HG02943 (cell line): ENCODE measurements around the gene ICE1.
"Not testable (repeated sequence)": the region's sequence is repeated elsewhere in the genome, so short reads cannot be mapped to it uniquely, and the experiment has no call there.

Experiments
- ATAC-seq: cut with Tn5 transposase; IDR thresholded peaks from one replicate; pipeline ENCODE4 v1.9.1; 2021; ENCODE audit warnings: mild to moderate bottlenecking, low read depth, moderate library complexity; ENCODE audit not compliant: unreplicated experiment

The ICE1 gene

DNA sequence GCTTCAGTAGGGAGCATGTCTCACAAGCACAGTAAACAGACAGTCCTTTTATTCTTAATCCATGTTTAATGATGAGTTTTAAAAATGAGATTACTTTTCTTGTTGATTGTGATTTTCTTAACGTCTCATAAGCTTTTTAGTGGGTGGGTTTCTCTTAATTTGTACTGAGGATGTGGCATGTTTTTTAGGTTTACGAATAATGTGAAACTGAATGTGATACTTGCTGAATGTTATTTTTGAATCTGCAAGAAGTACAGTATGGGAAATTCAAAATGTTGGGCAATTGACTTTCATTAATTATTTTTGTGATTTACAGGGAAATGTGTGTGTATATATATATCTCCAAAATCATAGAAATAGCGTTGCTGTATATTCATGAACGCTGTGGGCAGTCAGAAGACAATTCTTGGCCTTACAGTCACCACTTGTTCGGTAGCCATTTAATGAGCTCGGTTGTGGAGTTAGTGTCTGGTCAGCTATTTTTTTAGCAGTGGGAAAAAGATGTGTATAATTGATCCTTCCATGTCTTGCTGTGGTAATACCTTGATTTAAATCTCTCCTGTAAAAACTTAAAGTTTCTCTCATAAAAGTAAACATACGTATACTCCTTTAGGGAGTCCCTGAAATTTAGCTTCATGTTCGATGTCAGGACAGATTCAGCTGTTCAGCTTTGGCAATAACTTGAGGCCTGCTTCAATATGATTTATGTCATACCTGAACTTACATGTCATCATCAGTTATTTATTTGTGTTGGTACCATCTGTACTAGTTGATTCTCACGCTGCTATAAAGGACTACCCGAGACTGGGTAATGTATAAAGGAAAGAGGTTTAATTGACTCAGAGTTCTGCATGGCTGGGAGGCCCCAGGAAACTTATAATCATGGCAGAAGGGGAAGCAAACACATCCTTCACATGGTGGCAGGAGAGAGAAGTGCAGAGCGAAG lies 15.0 kb downstream of the ICE1 start:
- peak; percentile 52 for ATAC-seq

DNA sequence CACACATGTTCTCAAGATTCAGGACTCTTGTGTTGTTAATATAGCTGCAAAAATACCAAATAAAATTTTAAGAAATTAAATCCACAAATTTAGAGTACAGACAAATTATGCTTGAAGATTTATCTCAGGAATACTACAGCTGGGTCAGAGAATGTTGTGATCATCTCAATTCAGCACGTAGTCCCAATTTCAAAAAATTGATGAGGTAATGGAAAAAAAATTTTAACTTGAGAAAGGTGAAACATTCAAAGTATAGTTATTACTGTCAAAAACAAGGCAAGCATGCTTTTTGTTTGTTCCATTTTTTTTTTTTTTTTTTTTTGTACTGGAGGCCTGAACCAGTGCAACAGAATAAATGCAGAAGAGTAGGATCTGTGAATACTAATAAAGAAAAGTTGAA lies 29.4 kb downstream of the ICE1 start:
- ATAC-seq, result no peak

DNA sequence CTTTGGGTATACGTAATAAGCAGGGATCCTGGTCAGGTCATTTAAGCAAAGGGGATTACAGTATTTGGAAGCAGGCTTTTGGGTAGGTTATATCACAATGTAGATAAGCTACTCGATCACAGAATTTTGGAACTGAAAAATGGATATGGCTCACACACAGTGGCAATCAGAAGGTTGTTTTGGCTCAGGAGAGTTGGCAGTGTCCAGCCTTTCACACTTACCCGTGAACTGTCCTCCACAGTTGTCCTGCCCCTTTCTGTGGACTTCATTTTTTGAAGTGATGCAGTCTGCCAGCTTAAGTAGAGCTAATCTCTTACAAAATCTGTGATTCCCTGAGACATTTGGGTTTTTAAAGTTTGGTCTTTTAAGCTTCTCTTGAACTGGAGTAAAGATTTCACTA lies 30.7 kb downstream of the ICE1 start:
- no peak for ATAC-seq

DNA sequence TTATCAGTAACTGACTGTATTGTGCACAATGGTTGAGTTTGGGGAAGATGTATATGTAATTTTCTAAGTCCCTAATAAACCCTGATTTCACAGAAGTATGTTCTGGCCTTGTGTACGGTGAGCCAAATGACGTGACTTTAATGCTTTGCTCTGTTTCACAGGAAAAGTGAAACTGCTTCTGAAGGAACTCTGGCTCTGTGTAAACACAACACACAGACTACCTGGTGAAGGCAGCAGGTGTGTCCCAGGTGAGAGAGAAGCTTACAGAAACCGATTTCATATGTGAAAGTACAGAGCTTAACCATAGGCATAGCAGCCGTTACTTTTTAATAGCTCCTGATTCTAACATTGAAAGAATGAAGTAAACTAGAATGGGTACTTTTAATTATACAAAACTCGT lies 31.9 kb downstream of the ICE1 start:
- ATAC-seq, result no peak

DNA sequence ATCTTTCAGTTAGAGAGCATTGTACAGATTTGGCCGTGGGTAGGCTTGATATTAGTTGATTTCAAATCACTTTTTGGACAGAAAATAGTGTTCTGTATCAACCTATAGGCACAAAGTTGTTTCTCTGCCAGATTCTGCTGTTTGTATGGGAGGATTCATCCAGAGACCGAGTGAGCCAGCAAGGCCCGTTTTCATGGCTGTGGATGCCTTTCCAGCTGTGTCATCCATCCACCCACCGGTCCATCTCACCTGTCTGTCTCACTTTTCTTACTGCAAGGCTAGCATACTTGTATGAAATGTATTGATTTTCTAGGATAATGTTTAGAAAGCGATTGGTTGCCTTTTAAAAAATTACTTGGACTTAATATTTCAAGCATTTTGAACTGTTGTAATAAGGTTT lies 34.4 kb downstream of the ICE1 start:
- no peak for ATAC-seq

DNA sequence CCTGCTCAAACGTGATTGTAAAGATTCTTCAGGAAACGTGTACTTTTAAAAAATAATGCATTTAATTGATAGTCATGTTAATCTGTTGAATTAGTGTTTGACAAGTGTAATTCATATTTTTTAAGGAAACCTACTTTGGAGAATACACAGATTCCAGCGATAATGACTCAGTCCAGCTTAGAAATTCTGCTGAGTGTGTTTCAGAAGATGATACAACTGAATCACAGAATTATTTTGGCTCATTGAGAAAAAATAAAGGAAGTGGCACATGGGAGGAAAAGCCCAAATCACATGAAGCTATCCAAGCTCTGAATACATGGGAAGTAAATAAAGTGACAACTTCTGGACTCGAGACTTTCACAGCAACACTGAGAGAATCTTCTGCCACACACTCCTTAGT lies 37.8 kb downstream of the ICE1 start:
- ATAC-seq, result no peak

DNA sequence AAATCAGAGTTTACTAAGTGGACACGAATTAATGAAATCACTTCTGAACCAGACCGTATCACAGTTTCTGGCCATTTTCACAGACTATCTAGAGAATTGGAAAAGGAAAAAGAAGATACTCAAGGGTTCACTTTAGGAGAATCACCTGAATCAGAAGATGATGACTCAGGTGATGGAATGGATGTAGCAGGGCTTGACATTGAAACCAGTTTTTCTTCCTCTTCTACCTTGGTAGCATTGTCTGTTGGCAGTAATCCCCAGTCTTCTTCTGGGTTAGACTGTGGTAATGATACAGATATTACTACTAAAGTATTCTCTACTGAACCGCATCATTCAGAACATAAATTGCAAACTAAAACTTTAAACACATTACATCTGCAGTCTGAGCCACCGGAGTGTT lies 38.5 kb downstream of the ICE1 start:
- ATAC-seq, result no peak

DNA sequence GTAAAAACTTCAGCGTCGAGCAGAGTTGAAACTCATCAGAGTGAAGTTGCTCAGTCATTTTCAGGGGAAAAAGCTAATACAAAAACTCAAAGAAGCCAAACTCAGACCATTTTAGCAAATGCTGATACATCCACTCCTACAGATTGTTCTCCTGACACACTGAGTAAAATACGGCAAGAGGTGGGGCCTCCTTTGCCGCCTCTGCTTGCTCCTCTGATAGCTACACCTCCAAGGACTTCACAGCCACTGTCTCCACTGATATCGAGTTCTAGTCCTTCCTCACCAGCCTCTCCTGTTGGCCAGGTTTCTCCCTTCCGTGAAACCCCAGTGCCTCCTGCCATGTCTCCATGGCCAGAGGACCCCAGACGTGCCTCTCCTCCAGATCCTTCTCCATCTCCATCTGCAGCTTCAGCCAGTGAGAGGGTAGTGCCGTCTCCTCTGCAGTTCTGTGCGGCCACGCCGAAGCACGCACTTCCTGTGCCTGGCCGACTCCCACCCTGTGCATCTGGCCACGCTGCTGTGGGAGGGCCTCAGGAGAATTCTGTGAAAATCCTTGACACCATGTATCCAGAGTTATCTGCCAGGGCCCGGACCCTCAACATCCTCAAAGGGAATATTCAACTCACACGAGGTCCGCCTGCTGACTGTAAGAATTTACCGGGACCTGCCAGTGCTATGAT lies 41.7 kb downstream of the ICE1 start:
- ATAC-seq, result no peak

DNA sequence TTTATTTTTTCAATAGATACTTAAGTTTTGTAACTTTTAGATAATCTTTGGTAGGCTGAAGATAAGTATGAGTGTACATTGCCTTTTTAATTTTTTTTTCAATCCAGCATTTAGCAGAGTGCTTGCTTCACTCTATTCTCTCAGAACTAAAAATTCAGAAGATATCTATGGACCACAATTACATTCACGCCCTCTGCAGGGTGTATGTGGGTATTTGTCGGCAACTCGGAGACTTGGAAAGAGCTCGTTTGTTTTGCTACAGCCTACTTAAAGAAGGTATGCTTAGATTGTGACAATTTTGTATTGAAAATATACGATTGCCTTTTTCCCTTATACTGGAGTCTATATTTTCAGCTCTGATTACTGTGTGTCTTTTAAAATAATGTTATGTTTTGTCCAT lies 43.8 kb downstream of the ICE1 start:
- ATAC-seq, result no peak

DNA sequence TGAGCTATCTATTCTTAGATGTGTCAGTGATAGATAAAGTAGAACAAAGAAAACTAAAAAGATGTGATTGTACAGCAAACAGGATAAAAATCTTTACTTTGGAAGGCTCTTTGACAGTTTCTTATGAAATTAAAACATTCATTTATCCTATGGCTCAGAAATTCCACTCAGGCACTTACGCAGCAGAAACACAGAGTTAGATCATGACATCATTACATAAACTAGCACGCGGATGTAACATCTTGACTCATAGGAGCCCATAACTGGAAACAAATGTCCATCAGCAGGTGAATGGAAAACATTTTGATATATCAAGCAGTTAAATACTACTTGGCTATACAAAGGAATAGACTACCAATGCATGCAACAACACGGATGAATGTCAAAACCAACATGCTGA lies 45.3 kb downstream of the ICE1 start:
- no peak for ATAC-seq

DNA sequence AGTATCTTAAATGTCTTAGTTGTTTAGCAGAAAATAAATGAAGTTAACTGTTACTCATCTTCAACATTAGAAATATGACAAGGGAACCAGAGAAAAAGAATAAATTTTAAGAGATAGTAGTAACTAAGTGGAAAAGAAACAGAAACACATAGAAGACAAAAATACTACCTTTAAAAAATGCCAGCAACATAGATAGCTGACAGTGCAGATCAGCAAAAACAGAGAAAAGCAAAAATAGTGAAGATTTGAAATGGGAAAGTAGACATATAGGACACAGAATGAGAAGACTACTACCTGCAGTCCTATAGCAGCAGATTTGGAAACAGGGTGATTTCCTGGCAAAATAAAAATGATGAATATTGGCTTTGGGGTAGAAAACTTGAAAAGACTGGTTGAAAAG lies 48.5 kb downstream of the ICE1 start:
- no peak for ATAC-seq

DNA sequence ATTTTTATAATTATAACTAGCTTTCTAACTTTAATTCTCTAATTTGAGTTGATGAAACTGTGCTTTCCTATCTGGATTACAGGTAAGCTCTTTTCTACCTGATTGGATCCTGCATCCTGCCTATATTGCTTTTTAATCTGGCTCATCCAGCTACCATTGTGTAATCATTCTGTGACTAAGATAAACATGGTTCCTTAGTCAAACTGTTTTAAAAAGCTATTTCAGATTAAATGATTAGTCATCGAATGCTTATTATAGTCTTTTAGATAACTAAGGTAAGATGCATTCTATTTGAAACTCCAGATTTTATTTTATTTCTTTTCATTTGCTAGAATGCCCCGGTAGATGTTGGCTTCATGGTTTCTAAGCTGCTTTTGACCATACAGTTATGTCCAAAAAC lies 50.7 kb downstream of the ICE1 start:
- ATAC-seq, result no peak

DNA sequence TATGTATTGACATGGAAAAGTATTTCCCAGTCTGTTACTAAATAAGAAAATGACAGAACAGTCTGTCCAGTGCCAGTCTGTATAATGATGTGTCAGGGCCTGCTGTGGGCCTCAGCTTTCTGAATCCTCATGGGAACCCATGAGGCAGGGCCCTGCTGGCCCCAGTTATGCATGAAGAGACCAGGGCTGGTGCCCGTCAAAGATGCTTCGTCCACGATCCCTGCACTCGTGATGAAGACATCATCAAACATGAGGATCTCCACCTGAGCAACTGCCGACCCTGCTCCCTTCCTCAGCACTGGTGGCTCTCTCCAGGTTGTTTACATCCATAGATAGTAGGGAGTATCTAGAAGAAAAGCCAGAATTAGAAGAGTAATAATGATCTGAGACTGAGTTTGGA lies 52.5 kb downstream of the ICE1 start:
- no peak for ATAC-seq

DNA sequence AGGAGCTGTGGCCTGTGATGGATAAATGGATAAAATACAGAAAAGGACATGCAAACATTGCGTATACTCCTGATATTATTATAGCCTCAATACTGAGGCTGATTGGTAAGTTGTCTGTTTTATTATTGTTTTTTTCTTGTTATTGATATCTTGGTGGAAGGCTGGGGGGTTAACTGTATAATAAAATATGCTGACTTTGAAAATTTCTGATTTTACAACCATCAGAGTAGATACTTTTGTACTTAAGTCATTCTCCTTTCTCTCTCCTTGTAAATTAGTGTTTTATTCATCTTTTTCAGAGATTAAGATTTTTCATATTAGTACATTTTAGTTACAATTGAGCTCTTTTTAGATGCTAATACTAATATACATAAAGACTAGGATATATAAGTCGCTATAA lies 53.5 kb downstream of the ICE1 start:
- no peak for ATAC-seq

DNA sequence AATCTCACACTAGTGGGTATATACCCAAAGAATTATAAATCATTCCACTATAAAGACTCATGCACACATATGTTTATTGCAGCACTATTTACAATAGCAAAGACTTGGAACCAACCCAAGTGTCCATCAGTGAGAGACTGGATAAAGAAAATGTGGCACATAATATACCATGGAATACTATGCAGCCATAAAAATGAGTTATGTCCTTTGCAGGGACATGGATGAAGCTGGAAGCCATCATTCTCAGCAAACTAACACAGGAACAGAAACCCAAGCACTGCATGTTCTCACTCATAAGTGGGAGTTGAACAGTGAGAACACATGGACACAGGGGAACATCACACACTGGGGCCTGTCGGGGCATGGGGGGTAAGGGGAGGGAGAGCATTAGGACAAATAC lies 57.1 kb downstream of the ICE1 start:
- not testable (repeated sequence) for ATAC-seq

DNA sequence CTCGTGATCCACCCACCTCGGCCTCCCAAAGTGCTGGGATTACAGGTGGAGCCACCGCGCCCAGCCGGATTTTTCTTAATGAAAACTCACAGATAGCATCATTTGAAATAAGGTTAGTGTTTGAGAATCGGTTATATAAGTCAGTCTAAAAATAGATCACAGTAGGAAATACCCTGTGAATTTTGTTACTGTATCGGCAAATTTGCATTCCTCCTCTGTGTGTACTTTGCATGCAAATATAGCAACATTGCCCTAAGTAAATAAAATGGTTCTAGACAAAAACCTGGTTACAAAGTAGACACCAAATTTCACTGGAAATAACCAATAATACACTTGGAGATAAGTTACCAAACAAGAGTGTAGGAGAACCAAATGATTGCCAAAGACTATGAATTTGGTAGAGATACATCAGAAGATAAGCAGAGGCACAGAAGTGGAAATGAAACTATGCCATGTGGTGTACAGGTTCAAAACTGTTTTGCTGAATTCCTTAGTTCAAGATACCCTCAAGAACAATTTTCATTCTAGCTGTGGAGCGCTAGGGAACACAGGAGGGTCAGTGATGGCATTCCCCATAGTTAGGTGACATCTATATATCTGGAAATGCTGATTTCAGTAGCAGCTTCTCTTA lies 58.1 kb downstream of the ICE1 start:
- ATAC-seq, result no peak

DNA sequence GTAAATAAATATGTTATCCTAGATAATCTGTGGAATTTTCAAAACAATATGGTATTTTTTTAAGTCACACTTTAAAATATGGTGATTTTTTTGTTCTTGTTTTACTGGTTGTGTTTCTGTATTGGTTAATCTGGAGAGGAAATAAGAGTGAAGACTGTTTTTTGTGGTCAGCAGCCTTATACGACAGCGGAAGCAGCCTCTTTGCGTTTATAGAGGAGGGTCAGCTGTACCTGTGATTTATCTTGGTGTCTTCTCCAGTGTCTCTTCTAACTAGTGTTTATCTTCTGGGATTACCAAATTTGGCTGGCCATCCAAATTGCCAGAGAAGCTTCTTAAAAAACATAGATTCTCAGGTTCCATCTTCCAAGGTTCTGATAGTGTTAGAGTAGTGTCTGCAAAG lies 58.7 kb downstream of the ICE1 start:
- no peak for ATAC-seq

DNA sequence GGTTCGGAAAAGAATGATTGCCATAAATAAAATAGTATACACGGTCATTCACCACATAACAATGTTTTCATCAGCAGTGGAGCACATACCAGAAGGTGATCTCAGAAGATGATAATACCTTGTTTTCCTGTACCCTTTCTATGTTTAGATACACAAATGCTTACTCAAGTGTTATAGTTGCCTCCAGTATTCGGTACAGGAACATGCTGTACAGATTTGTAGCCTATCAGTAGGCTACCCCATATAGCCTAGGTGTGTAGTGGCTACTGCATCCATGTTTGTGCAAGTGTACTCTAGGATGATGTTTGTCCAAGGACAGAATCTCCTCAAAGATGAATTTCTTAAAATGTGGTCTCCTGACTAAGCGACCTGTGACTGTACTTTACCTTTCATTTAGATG lies 59.2 kb downstream of the ICE1 start:
- no peak for ATAC-seq

DNA sequence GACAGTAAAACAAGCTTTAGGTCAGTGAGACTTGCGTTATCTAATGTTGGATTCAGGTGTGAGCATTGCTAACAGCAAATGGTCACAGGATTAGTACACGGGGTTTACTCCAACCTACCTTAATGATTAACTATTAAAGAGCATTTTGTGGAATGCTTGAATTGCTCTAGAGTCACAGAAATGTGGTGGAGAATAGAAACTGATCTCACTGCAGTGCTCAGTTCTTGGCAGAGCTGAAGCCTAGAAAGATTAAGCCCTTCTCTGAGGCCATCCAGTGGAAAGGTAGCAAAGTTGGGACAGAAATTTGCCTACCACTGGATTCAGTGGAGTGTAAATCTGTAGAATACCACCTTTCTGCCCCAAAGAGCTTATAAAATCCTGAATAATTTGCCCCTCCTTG lies 60.9 kb downstream of the ICE1 start:
- ATAC-seq, result no peak

DNA sequence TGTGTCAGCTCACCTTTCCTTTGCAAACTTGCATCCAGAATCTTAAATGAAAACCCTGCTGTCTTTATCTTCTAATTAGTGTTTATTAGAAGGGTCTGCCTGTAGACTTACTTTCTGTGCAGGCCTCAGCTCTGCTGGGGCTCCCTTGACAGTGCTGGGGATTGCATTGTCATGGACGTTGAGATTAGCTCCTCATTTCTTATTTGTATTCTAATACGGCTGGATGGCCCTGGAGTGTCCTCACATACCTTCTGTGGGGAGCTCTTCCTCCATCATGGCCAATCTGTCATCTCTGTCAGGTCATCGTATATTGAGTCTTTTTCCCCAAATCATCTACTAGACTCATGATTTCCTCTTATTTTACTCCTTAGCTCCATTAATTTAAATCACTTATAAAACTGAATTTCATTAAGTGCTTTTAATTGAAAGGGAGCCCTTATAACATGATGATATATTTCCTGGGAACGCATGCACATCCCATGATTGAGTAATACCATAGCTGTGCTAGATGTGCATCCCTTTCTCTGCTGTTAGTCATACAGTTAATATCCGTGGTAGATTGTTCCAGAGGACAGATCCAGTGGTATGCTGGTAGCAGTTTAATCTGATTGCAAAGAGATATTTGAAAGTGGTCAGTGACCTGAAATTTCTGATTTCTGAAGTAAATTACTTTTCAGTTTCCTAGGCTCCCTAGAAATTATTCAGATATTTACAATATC lies 61.6 kb downstream of the ICE1 start:
- ATAC-seq, result no peak

DNA sequence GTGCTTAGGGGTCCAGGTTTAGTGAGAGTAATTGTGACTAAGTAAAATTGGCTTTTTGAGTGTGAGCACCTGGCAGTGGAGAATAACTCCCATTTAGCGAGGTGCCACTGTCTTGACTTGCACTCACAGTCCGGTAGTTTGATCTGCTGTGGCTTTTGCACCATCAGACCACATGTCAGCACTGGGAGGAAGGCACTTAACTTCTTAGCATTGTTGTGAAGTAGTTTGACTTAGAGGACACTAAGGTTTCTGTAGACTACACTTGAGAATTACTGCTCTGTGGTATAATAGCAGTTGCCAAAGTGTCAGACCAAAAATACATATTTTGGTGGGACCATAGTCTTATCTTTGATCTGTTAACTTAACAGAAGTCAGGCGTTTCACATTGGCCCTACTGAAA lies 63.6 kb downstream of the ICE1 start:
- no peak for ATAC-seq
